GM23338 (cell line): ENCODE results near the gene ZNF804A. TPM values are rescaled to one million over a fixed set of nuclear protein-coding genes. Genes with fewer than 3 reads are reported as not detected.

Source experiments
- ATAC-seq: fragments of 200-7000 bp; cut with Tn5 transposase; 3 replicates; pipeline ENCODE4 v1.9.1; 2020
- DNase-seq: peaks from one replicate; pipeline ENCODE4 v3.0.0-alpha.2; 2015; ENCODE audit warnings: low spot score
- H2AFZ ChIP-seq: fragments of 200-600 bp; sonication (generic); 2 replicates; pipeline ENCODE4 v1.8.0; 2016; ENCODE audit warnings: antibody characterized with exemption, mild to moderate bottlenecking, moderate library complexity
- H3F3A ChIP-seq: fragments of 200-600 bp; sonication (generic); replicated peaks from 2 replicates; pipeline ENCODE4 v1.8.0; 2017; ENCODE audit warnings: antibody characterized with exemption, mixed run types, low read depth
- H3K27ac ChIP-seq: fragments of 200-600 bp; sonication (generic); 2 replicates; pipeline ENCODE4 v1.6.1; 2016; ENCODE audit warnings: low read depth
- H3K27me3 ChIP-seq: fragments of 200-600 bp; sonication (generic); 2 replicates; pipeline ENCODE4 v1.8.0; 2016; ENCODE audit warnings: mild to moderate bottlenecking, mixed run types, moderate library complexity; ENCODE audit not compliant: insufficient read depth
- H3K36me3 ChIP-seq: fragments of 200-600 bp; sonication (generic); 2 replicates; pipeline ENCODE4 v1.8.0; 2016; ENCODE audit warnings: mild to moderate bottlenecking; ENCODE audit not compliant: insufficient read depth
- H3K4me1 ChIP-seq: fragments of 200-600 bp; sonication (generic); 2 replicates; pipeline ENCODE4 v1.8.0; 2016; ENCODE audit warnings: mild to moderate bottlenecking, moderate library complexity; ENCODE audit not compliant: insufficient read depth
- H3K4me2 ChIP-seq: fragments of 200-600 bp; sonication (generic); 2 replicates; pipeline ENCODE4 v1.7.1; 2017; ENCODE audit warnings: mixed run types
- H3K4me3 ChIP-seq: fragments of 200-600 bp; sonication (generic); 2 replicates; pipeline ENCODE4 v1.6.1; 2016; ENCODE audit warnings: mixed run types
- H3K79me2 ChIP-seq: fragments of 200-600 bp; sonication (generic); replicated peaks from 2 replicates; pipeline ENCODE4 v1.8.0; 2017; ENCODE audit warnings: mild to moderate bottlenecking; ENCODE audit not compliant: insufficient read depth
- H3K9me2 ChIP-seq: fragments of 200-600 bp; sonication (generic); 2 replicates; pipeline ENCODE4 v1.8.0; 2017; ENCODE audit not compliant: insufficient read depth
- H4K20me1 ChIP-seq: fragments of 200-600 bp; sonication (generic); replicated peaks from 2 replicates; pipeline ENCODE4 v1.8.0; 2017; ENCODE audit warnings: mild to moderate bottlenecking; ENCODE audit not compliant: insufficient read depth
- H3K27ac Mint-ChIP-seq: 2 replicates; pipeline ENCODE4 v1.8.0; 2020; ENCODE audit warnings: inconsistent platforms, mild to moderate bottlenecking, moderate library complexity, mixed read lengths
- H3K27me3 Mint-ChIP-seq: 3 replicates; pipeline ENCODE4 v1.8.0; 2022; ENCODE audit warnings: low read depth, mild to moderate bottlenecking, moderate library complexity, mixed read lengths, inconsistent platforms; ENCODE audit not compliant: insufficient read depth, poor library complexity
- H3K36me3 Mint-ChIP-seq: 3 replicates; pipeline ENCODE4 v1.8.0; 2021; ENCODE audit warnings: low read depth, mild to moderate bottlenecking, inconsistent platforms, moderate library complexity, mixed read lengths
- H3K4me1 Mint-ChIP-seq: 3 replicates; pipeline ENCODE4 v1.8.0; 2020; ENCODE audit warnings: mild to moderate bottlenecking, inconsistent platforms, mixed read lengths
- H3K4me3 Mint-ChIP-seq: 3 replicates; pipeline ENCODE4 v1.8.0; 2021; ENCODE audit warnings: moderate library complexity, mild to moderate bottlenecking, inconsistent platforms, mixed read lengths
- H3K9me3 Mint-ChIP-seq: 3 replicates; pipeline ENCODE4 v1.8.0; 2020; ENCODE audit warnings: moderate library complexity, mild to moderate bottlenecking, inconsistent platforms, mixed read lengths
- CREB1 ChIP-seq: fragments of 250-450 bp; sonication (Bioruptor Pico); IDR thresholded peaks from 2 replicates; pipeline ENCODE4 v1.5.0; 2020; ENCODE audit warnings: low read depth, mild to moderate bottlenecking, moderate library complexity
- EZH2 ChIP-seq: fragments of 200-600 bp; sonication (generic); IDR thresholded peaks from one replicate; pipeline ENCODE4 v1.8.0; 2017; ENCODE audit warnings: antibody characterized with exemption, mild to moderate bottlenecking, low read depth; ENCODE audit not compliant: unreplicated experiment
- POLR2AphosphoS5 ChIP-seq: IDR thresholded peaks from 2 replicates; pipeline ENCODE4 v1.6.1; 2016; ENCODE audit warnings: antibody characterized with exemption, low read depth
- STAT1 ChIP-seq: IDR thresholded peaks from one replicate; pipeline ENCODE4 v1.6.1; 2016; ENCODE audit warnings: antibody characterized with exemption; ENCODE audit not compliant: unreplicated experiment
- ZNF114 ChIP-seq: fragments of 250-450 bp; sonication (Bioruptor Pico); IDR thresholded peaks from 2 replicates; pipeline ENCODE4 v1.5.0; 2020; ENCODE audit warnings: mild to moderate bottlenecking, moderate library complexity
- polyA plus RNA-seq: library from polyadenylated mRNA; unstranded; fragments of >200 nt; fragmentation: Nextera tagmentation; extraction: Ambion mirVana; gene quantifications from 2 replicates; pipeline ENCODE4 v1.2.1, GENCODE V29; 2016
- total RNA-seq: library from RNA; depleted of rRNA; stranded (reverse); fragments of >200 nt; shearing (Covaris generic); gene quantifications from 2 replicates; pipeline ENCODE4 v1.2.3, GENCODE V29; 2014
- TF ChIP-seq, protein P1 (sequence below), 2 experiments: fragments of 200-600 bp in 1 of 2; sonication (generic) in 1 of 2; conservative IDR thresholded peaks; 2 replicates each; pipeline versions ENCODE4 v1.5.1 to v1.6.1; 2016 to 2017; ENCODE audit warnings: antibody characterized with exemption in 2 of 2, low read depth in 2 of 2, mild to moderate bottlenecking in 2 of 2, moderate library complexity in 1 of 2
- TF ChIP-seq, protein P2 (sequence below): IDR thresholded peaks from 2 replicates; pipeline ENCODE4 v1.6.1; 2016; ENCODE audit warnings: antibody characterized with exemption

The ZNF804A gene
- total and polyA plus RNA-seq, 2 experiments from 2014 or later = not detected

- no peaks in the 10 kb centered on the region for H3K27me3 Mint-ChIP-seq
- Histone ChIP-seq H3K4me1 (no peaks in the 10 kb centered on the region), H3F3A (no peaks in the 10 kb centered on the region), H4K20me1 (no peaks in the 10 kb centered on the region), H3K36me3 (no peaks in the 10 kb centered on the region), H3K79me2 (no peaks in the 10 kb centered on the region), H3K4me2 (no peak overlapping the region), H3K4me3 (no peak overlapping the region), H3K9me2 (0 out of 2 replicates have a peak, but pooled peaks cover 5% of the 10 kb centered on the region), H3K27me3 (no peaks in the 10 kb centered on the region), H2AFZ (no peak overlapping the region), H3K27ac (no peak overlapping the region)
- ATAC-seq (no peak), DNase-seq (peak; percentile 49)
- no peaks in the 10 kb centered on the region for H3K4me1 Mint-ChIP-seq
- H3K4me3 Mint-ChIP-seq = no peak overlapping the region
- H3K27ac Mint-ChIP-seq = no peak overlapping the region
- no peaks in the 10 kb centered on the region for H3K36me3 Mint-ChIP-seq
- TF ChIP-seq, protein P1, sequence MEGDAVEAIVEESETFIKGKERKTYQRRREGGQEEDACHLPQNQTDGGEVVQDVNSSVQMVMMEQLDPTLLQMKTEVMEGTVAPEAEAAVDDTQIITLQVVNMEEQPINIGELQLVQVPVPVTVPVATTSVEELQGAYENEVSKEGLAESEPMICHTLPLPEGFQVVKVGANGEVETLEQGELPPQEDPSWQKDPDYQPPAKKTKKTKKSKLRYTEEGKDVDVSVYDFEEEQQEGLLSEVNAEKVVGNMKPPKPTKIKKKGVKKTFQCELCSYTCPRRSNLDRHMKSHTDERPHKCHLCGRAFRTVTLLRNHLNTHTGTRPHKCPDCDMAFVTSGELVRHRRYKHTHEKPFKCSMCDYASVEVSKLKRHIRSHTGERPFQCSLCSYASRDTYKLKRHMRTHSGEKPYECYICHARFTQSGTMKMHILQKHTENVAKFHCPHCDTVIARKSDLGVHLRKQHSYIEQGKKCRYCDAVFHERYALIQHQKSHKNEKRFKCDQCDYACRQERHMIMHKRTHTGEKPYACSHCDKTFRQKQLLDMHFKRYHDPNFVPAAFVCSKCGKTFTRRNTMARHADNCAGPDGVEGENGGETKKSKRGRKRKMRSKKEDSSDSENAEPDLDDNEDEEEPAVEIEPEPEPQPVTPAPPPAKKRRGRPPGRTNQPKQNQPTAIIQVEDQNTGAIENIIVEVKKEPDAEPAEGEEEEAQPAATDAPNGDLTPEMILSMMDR (conservative IDR thresholded peaks at IDR 0.05; ENCODE audit: low read depth in 2 of 2) = peak in 1 of 2 experiments; percentile 81; a peak in 3 of 4 replicates
- TF ChIP-seq STAT1 = no peak
- peaks cover 7% of the 10 kb centered on the region; the same call in 2 of the 3 replicates for H3K9me3 Mint-ChIP-seq
These were observed 13.2 kb downstream of the ZNF804A start for GRCh38 chr2:184611361-184612085.

GRCh38 chr2:184620367-184620766 lies 22.0 kb downstream of the ZNF804A start:
- no peaks in the 10 kb centered on the region for H3K79me2 ChIP-seq
- ATAC-seq = no peak
- no peaks in the 10 kb centered on the region for H3K27me3 ChIP-seq
- no peak overlapping the region for H2AFZ ChIP-seq
- no peaks in the 10 kb centered on the region for H4K20me1 ChIP-seq
- H3K4me3 ChIP-seq = no peak overlapping the region
- H3F3A ChIP-seq = no peaks in the 10 kb centered on the region
- no peaks in the 10 kb centered on the region for H3K9me2 ChIP-seq
- no peak for DNase-seq
- Mint-ChIP-seq H3K27me3 (no peaks in the 10 kb centered on the region), H3K9me3 (no peaks in the 10 kb centered on the region), H3K27ac (no peak overlapping the region), H3K4me3 (no peak overlapping the region), H3K36me3 (no peaks in the 10 kb centered on the region), H3K4me1 (no peaks in the 10 kb centered on the region)
- H3K4me1 ChIP-seq = no peaks in the 10 kb centered on the region
- H3K27ac ChIP-seq = no peak overlapping the region
- H3K4me2 ChIP-seq = no peak overlapping the region
- TF ChIP-seq EZH2 = no peak
- no peaks in the 10 kb centered on the region for H3K36me3 ChIP-seq

- Histone ChIP-seq H3K36me3 (no peaks in the 10 kb centered on the region), H3K27ac (no peak overlapping the region), H3K27me3 (no peaks in the 10 kb centered on the region), H3K4me2 (no peak overlapping the region), H4K20me1 (no peaks in the 10 kb centered on the region), H3K9me2 (no peaks in the 10 kb centered on the region), H3K4me1 (no peaks in the 10 kb centered on the region), H3K79me2 (no peaks in the 10 kb centered on the region), H3K4me3 (no peak overlapping the region), H2AFZ (no peak overlapping the region), H3F3A (no peaks in the 10 kb centered on the region)
- TF ChIP-seq POLR2AphosphoS5 (no peak), CREB1 (no peak), ZNF114 (CRISPR knock-in tag) (no peak)
- TF ChIP-seq, protein P1 (conservative IDR thresholded peaks at IDR 0.05; ENCODE audit: low read depth in 2 of 2) = no peak
- TF ChIP-seq, protein P2, sequence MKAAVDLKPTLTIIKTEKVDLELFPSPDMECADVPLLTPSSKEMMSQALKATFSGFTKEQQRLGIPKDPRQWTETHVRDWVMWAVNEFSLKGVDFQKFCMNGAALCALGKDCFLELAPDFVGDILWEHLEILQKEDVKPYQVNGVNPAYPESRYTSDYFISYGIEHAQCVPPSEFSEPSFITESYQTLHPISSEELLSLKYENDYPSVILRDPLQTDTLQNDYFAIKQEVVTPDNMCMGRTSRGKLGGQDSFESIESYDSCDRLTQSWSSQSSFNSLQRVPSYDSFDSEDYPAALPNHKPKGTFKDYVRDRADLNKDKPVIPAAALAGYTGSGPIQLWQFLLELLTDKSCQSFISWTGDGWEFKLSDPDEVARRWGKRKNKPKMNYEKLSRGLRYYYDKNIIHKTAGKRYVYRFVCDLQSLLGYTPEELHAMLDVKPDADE = no peak
- ATAC-seq (no peak), DNase-seq (no peak)
- H3K4me3 Mint-ChIP-seq = no peak overlapping the region
- peaks cover 2% of the 10 kb centered on the region for H3K27me3 Mint-ChIP-seq
- no peak overlapping the region for H3K27ac Mint-ChIP-seq
- H3K36me3 Mint-ChIP-seq = no peaks in the 10 kb centered on the region
- H3K4me1 Mint-ChIP-seq = no peaks in the 10 kb centered on the region
- H3K9me3 Mint-ChIP-seq = no peaks in the 10 kb centered on the region
These were observed 26.0 kb downstream of the ZNF804A start for GRCh38 chr2:184624311-184624710.
